Measurements from ENCODE around the gene PTHLH. TPM values are rescaled to one million over a fixed set of nuclear protein-coding genes. Genes with fewer than 3 reads are reported as not detected.

The PTHLH gene
- total RNA-seq, 4 donors from 2014 or later, result 1.6 to 3.0 (median 2.1) TPM; not detected in 1

DNA sequence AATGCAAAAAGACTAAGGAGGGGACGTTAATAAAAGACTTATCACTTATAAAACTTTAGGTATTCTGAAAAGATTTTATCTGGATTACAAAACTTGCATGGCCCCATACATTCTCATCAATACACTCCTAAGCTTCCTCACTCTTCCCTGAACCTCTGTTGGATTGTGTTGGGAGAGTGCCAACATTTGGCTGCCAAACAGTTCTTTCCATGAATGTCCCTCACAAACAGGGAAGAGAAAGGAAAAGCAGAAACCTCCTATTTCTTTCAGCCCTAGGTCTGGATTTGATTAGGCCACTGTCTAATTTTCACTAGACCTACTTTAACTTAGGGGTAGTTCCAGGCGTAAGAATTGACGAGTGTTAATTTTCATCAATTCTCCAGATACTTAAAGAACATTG is 11.7 kb downstream of the PTHLH start:
- no peaks in the 10 kb centered on the region for H3K27me3 ChIP-seq
- no peak overlapping the region for H3K4me3 ChIP-seq (replicated peaks in 1 of 3)
- no peaks in the 10 kb centered on the region for H3K4me1 ChIP-seq
- 89 to 92% methylated on average over 3 of the region's 3 CpGs for WGBS, 2 donors
- no peaks in the 10 kb centered on the region for H3K36me3 ChIP-seq
- TF ChIP-seq POLR2A (IDR thresholded peaks at IDR 0.05), result no peak
- TF ChIP-seq, protein P1, sequence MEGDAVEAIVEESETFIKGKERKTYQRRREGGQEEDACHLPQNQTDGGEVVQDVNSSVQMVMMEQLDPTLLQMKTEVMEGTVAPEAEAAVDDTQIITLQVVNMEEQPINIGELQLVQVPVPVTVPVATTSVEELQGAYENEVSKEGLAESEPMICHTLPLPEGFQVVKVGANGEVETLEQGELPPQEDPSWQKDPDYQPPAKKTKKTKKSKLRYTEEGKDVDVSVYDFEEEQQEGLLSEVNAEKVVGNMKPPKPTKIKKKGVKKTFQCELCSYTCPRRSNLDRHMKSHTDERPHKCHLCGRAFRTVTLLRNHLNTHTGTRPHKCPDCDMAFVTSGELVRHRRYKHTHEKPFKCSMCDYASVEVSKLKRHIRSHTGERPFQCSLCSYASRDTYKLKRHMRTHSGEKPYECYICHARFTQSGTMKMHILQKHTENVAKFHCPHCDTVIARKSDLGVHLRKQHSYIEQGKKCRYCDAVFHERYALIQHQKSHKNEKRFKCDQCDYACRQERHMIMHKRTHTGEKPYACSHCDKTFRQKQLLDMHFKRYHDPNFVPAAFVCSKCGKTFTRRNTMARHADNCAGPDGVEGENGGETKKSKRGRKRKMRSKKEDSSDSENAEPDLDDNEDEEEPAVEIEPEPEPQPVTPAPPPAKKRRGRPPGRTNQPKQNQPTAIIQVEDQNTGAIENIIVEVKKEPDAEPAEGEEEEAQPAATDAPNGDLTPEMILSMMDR (IDR thresholded peaks at IDR 0.05), result no peak
- no peak for DNase-seq
- intact Hi-C loops (cut with DNase I), result no loop called here
- no peaks in the 10 kb centered on the region for H3K9me3 ChIP-seq
- no peak overlapping the region for H3K27ac ChIP-seq

DNA sequence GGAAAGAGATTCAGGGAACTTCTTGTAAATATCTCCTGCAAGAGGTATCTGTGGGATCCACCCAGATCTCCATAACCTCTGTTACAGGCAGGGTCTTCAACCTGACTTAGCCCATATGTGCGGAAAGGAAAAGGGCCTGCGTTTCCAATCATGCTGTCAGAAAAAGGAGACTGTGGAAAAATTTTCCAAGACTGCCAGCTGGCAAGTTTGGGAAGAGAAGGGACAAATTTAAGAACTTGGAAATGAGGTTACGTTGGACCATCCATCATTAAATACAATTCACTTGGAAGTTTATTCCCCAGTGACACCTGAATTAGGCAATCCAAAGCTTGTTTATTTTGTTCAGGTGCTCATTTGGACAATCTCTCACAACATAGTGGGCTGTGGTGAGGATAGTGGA is 13.9 kb downstream of the PTHLH start:
- no peak for TF ChIP-seq POLR2A (IDR thresholded peaks at IDR 0.05)
- TF ChIP-seq, protein P1 (IDR thresholded peaks at IDR 0.05), result no peak
- 91 to 94% methylated on average over 3 of the region's 3 CpGs for WGBS, 2 donors
- Histone ChIP-seq H3K27me3 (no peaks in the 10 kb centered on the region), H3K27ac (no peak overlapping the region), H3K4me3 (replicated peaks in 1 of 3) (no peak overlapping the region), H3K4me1 (no peaks in the 10 kb centered on the region), H3K36me3 (no peaks in the 10 kb centered on the region), H3K9me3 (no peaks in the 10 kb centered on the region)
- intact Hi-C loops (cut with DNase I), result no loop called here
- DNase-seq, result no peak

DNA sequence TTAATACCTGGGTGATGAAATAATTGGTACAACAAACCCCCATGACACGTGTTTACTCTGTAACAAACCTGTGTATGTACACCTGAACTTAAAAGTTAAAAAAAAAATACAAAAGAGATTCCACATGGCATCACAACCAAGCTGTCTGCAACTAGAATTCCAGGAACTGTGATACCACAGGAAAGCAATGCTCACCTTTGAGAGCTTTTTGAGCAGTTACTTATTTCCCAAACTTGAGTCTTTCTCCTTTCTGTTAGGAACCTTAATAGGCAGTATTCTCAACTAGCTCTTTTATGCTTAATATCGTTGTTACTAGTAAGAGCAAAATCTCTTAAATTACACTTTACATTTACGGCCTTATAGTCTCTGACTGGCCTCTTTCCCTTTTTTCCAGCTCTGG is 15.2 kb downstream of the PTHLH start:
- no peaks in the 10 kb centered on the region for H3K9me3 ChIP-seq
- no peak for DNase-seq
- H3K4me3 ChIP-seq (replicated peaks in 1 of 3), result no peak overlapping the region
- TF ChIP-seq, protein P1 (IDR thresholded peaks at IDR 0.05), result no peak
- no peak for TF ChIP-seq POLR2A (IDR thresholded peaks at IDR 0.05)
- no peaks in the 10 kb centered on the region for H3K27me3 ChIP-seq
- H3K36me3 ChIP-seq, result no peaks in the 10 kb centered on the region
- intact Hi-C loops (cut with DNase I), result no loop called here
- no peaks in the 10 kb centered on the region for H3K4me1 ChIP-seq
- H3K27ac ChIP-seq, result no peak overlapping the region
- 80 to 83% methylated on average over 3 of the region's 3 CpGs for WGBS, 2 donors

DNA sequence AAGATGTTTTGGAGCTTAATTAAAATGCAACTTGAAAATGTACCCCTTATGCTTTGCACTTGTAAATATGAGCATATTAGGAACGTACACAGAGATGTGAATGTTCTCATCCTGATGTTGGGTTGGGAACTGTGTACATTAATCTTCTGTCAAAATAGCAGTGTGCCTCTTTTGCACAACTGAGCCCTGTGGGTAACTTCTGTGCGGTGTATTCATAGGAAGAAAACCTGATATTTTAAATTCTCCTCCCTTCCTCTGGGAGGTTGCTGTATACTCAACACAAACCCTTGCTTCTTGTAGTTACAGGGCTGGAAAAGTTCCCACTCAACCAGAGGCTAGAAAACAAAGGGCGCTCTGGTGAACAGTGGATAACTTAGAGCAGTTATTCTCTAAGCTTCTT is 18.7 kb downstream of the PTHLH start:
- intact Hi-C loops (cut with DNase I), result no loop called here
- Histone ChIP-seq H3K4me1 (no peaks in the 10 kb centered on the region), H3K36me3 (no peaks in the 10 kb centered on the region), H3K9me3 (no peaks in the 10 kb centered on the region), H3K27ac (no peak overlapping the region), H3K4me3 (replicated peaks in 1 of 3) (no peak overlapping the region), H3K27me3 (no peaks in the 10 kb centered on the region)
- DNase-seq, result no peak
- 83 to 87% methylated on average over 3 of the region's 3 CpGs for WGBS, 2 donors
- TF ChIP-seq, protein P1 (IDR thresholded peaks at IDR 0.05), result no peak
- no peak for TF ChIP-seq POLR2A (IDR thresholded peaks at IDR 0.05)

DNA sequence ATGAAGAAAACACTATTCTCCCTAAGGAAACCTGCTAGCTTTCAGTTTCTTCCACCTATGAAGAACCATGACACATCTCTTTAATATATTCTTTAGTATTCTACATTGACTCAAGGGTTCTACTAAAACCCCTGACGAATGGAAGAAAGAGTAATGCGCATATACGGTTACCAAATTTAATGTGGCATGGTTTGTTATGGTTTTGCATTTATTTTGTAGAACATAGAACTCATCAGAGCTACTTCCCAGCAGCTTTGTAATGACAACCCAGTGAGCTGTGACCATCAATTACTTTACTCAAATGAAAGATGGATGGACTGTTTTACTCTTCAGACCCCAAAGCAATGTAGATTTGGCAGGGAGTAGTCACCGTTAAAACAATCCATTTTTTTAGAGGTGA is 19.2 kb downstream of the PTHLH start:
- no peaks in the 10 kb centered on the region for H3K4me1 ChIP-seq
- TF ChIP-seq POLR2A (IDR thresholded peaks at IDR 0.05), result no peak
- TF ChIP-seq, protein P1 (IDR thresholded peaks at IDR 0.05), result no peak
- no peaks in the 10 kb centered on the region for H3K36me3 ChIP-seq
- WGBS, 2 donors, result 85 to 89% methylated on average over 4 of the region's 4 CpGs
- H3K27ac ChIP-seq, result no peak overlapping the region
- intact Hi-C loops (cut with DNase I), result no loop called here
- H3K9me3 ChIP-seq, result no peaks in the 10 kb centered on the region
- H3K27me3 ChIP-seq, result no peaks in the 10 kb centered on the region
- no peak for DNase-seq
- H3K4me3 ChIP-seq (replicated peaks in 1 of 3), result no peak overlapping the region

Measured in thyroid gland (tissue), 4 donors.